A549 (cell line): Measurements from ENCODE around the gene TMEM139. TPM values are rescaled to one million over a fixed set of nuclear protein-coding genes. Genes with fewer than 3 reads are reported as not detected.

ENCODE experiments used
- ATAC-seq, 2 experiments: fragments of 200-7000 bp in 1 of 2; fragments of >200 bp in 1 of 2; cut with Nextera tagmentation in 1 of 2; cut with Tn5 transposase in 1 of 2; 3 replicates each; pipeline versions ENCODE4 v1.8.0 to v1.9.1; 2018 to 2020; ENCODE audit warnings: mild to moderate bottlenecking in 1 of 2, moderate library complexity in 1 of 2
- CTCF ChIA-PET: fragments of 300-600 bp; sonication (Branson Sonifier 250); formaldehyde crosslinking; extraction: SDS; loops from one replicate; lab custom pipeline; 2021; ENCODE audit warnings: antibody characterized with exemption, inconsistent platforms; lab: Yijun Ruan, JAX
- POLR2A ChIA-PET: fragments of 350-600 bp; formaldehyde crosslinking; extraction: SDS; loops from one replicate; lab custom pipeline; 2021; ENCODE audit warnings: antibody characterized with exemption, inconsistent platforms; lab: Yijun Ruan, JAX
- DNase-seq, 2 experiments: peaks; one replicate each; pipeline versions ENCODE4 v3.0.0 to v3.0.0-alpha.2; 2011 to 2016; ENCODE audit warnings: low read depth in 1 of 2, low spot score in 1 of 2
- FAIRE-seq: peaks from 2 replicates; lab custom pipeline; 2011; peaks lifted over from hg19 to GRCh38; lab: Jason Lieb, UNC
- H3K27ac ChIP-seq, 2 experiments: fragments of >200 bp; sonication (Bioruptor Twin); formaldehyde crosslinking; 3 replicates each; pipeline ENCODE4 v1.5.1; 2016 to 2017
- H3K4me1 ChIP-seq: fragments of >200 bp; sonication (Bioruptor Twin); formaldehyde crosslinking; 3 replicates; pipeline ENCODE4 v1.6.1; 2016
- H3K4me2 ChIP-seq: fragments of >200 bp; sonication (Bioruptor Twin); formaldehyde crosslinking; 3 replicates; pipeline ENCODE4 v1.6.1; 2016
- H3K4me3 ChIP-seq: fragments of >200 bp; sonication (Bioruptor Twin); formaldehyde crosslinking; 3 replicates; pipeline ENCODE4 v1.5.1; 2016
- H3K9me3 ChIP-seq: fragments of >200 bp; sonication (Bioruptor Twin); formaldehyde crosslinking; 3 replicates; pipeline ENCODE4 v1.6.1; 2016
- BHLHE40 ChIP-seq: IDR thresholded peaks from 2 replicates; pipeline ENCODE4 v1.6.1; 2012; ENCODE audit warnings: low read depth, low read length, inconsistent platforms
- CEBPB ChIP-seq, 2 experiments: fragments of >200 bp in 1 of 2; sonication (Bioruptor Twin) in 1 of 2; formaldehyde crosslinking in 1 of 2; IDR thresholded peaks; 2 replicates each; pipeline ENCODE4 v1.6.1; 2012 to 2016
- CTCF ChIP-seq: fragments of >200 bp; sonication (Bioruptor Twin); formaldehyde crosslinking; IDR thresholded peaks from 3 replicates; pipeline ENCODE4 v1.5.1; 2016
- FOSL2 ChIP-seq, 2 experiments: fragments of 450-650 bp in 1 of 2; fragments of >200 bp in 1 of 2; sonication (Bioruptor Twin) in 1 of 2; formaldehyde crosslinking; IDR thresholded peaks; 2 replicates each; pipeline versions ENCODE4 v1.5.0 to v1.6.1; 2016 to 2020; ENCODE audit warnings: mild to moderate bottlenecking in 1 of 2, moderate library complexity in 1 of 2
- GATA3 ChIP-seq: IDR thresholded peaks from 2 replicates; pipeline ENCODE4 v1.6.1; 2012; ENCODE audit warnings: borderline replicate concordance
- HDAC2 ChIP-seq: fragments of 200-600 bp; sonication (generic); IDR thresholded peaks from 2 replicates; pipeline ENCODE4 v1.6.1; 2016
- HOXB5 ChIP-seq: fragments of 250-450 bp; sonication (Bioruptor Pico); IDR thresholded peaks from 2 replicates; pipeline ENCODE4 v1.5.0; 2020; ENCODE audit warnings: mild to moderate bottlenecking, moderate library complexity
- KDM5A ChIP-seq: fragments of 200-600 bp; sonication (generic); IDR thresholded peaks from 2 replicates; pipeline ENCODE4 v1.6.1; 2016; ENCODE audit warnings: antibody characterized with exemption, mild to moderate bottlenecking
- MAFK ChIP-seq: fragments of 450-650 bp; IDR thresholded peaks from 2 replicates; pipeline ENCODE4 v1.6.1; 2014; ENCODE audit not compliant: partially characterized antibody
- MAZ ChIP-seq: fragments of 150-350 bp; IDR thresholded peaks from 2 replicates; pipeline ENCODE4 v1.6.1; 2014; ENCODE audit warnings: antibody characterized with exemption, low read depth, low read length, borderline replicate concordance
- POLR2A ChIP-seq: IDR thresholded peaks from 2 replicates; pipeline ENCODE4 v1.6.1; 2012; ENCODE audit warnings: mild to moderate bottlenecking, low read length
- POLR2AphosphoS2 ChIP-seq: conservative IDR thresholded peaks from 2 replicates; pipeline ENCODE4 v1.6.1; 2012; ENCODE audit warnings: low read length, improper control_type of control experiment, inconsistent platforms
- TP53 ChIP-seq: fragments of 250-450 bp; sonication (Bioruptor Pico); IDR thresholded peaks from 2 replicates; pipeline ENCODE4 v1.5.0; 2021; ENCODE audit warnings: mild to moderate bottlenecking, moderate library complexity
- WGBS: methylation state at CpG from one replicate; pipeline ENCODE4 v1.1.6; 2017; ENCODE audit errors: missing lambda C conversion rate; 5-methylcytosine and 5-hydroxymethylcytosine counted together
- polyA plus RNA-seq, 4 experiments: library from polyadenylated mRNA; depleted of rRNA in 3 of 4; stranded (reverse); fragments of >200 nt; fragmentation: RNase III in 1 of 4; extraction: RNeasy Plus Mini Kit Qiagen cat#74134 plus additional on column Dnase treatment in 1 of 4; gene quantifications; 2 replicates in 3 of 4; 3 replicates in 1 of 4; pipeline ENCODE4 v1.2.3, GENCODE V29; 2011 to 2017
- small RNA-seq, 6 experiments: library from RNA; depleted of rRNA; stranded (forward); fragments of <200 nt; gene quantifications; one replicate each; pipeline ENCODE3, GENCODE V24; 2012

TMEM139 gene
- polyA plus RNA-seq, 2 of the 4 experiments (the other 2 are of a cell fraction), result 0.37 to 0.65 TPM

DNA sequence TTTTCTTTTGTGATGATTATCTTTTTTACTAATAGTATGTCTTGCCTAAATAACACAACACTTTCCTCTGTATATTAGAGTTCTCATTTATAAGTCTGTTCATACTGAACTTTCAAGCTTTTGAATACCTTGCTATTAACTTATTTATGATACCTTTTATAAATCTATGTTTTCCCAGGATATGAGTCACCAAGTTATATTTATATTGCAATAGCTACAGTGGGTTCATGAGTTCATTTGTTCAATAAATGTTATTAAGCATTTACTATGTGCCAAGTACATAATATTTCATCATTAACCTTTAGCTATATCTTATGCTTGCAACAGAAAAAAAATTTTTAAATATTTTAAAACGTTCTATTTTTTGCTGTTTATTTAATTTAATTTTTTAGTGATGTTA lies 49.5 kb downstream of the TMEM139 start:
- WGBS, result 0% methylated on average over 1 of the region's 1 CpG

DNA sequence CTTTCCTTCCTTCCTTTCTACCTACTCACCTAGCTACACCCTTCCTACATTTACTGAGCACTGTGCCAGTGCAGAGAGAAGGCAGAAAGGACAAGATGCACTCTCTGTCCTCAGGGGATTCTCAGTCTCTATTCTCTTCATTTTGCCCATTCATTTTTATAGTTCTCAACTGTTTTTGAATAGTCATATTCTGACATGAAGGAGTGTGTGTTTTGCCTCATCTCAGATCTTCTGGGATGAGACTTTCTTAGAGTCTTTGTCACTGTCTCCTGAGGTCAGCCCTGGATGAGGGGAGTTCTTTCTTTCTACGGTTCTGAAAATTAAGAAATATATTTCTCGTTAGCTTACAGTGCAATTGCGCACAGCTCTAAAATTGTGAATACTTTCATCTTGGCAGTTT lies 52.5 kb downstream of the TMEM139 start:
- H3K4me3 ChIP-seq, result no peak overlapping the region
- peaks cover 15% of the 10 kb centered on the region for H3K4me1 ChIP-seq
- POLR2A ChIA-PET, result no interaction called here
- 89% methylated on average over 3 of the region's 3 CpGs for WGBS
- TF ChIP-seq GATA3 (no peak), POLR2A (no peak), HOXB5 (CRISPR knock-in tag) (no peak), CEBPB (IDR thresholded peaks at IDR 0.05) (no peak), MAZ (no peak), TP53 (no peak), KDM5A (no peak), MAFK (no peak), BHLHE40 (no peak), HDAC2 (no peak), CTCF (no peak), FOSL2 (IDR thresholded peaks at IDR 0.05) (no peak), FOSL2 (CRISPR knock-in tag; IDR thresholded peaks at IDR 0.05) (no peak)
- H3K9me3 ChIP-seq, result no peaks in the 10 kb centered on the region
- CTCF ChIA-PET, result interaction anchor here (1.0 to 2.9 kb wide), 4 partner anchors 8 to 79 kb away, joined by 3 to 14 read pairs (median 6); no protein-coding TSS in a partner anchor
- ATAC-seq (peak in 1 of 2 experiments; percentile 29; a peak in 1 of 6 replicates), DNase-seq (no peak), FAIRE-seq (no peak)
- H3K27ac ChIP-seq, result no peak overlapping the region
- H3K4me2 ChIP-seq, result no peak overlapping the region

More for the DNA sequence above, 49.5 kb downstream of the TMEM139 start:
- Histone ChIP-seq H3K4me3 (no peak overlapping the region), H3K27ac (no peak overlapping the region; a peak in 1 of 6 replicates), H3K4me2 (peak overlapping the region; percentile 56), H3K4me1 (peaks cover 31% of the 10 kb centered on the region), H3K9me3 (no peaks in the 10 kb centered on the region)
- CTCF ChIA-PET, result interaction anchor here (0.7 to 1.4 kb wide), 4 partner anchors 26 to 156 kb away, joined by 3 to 5 read pairs (median 4); no protein-coding TSS in a partner anchor
- POLR2A ChIA-PET, result no interaction called here
- FAIRE-seq (no peak), ATAC-seq (no peak), DNase-seq (no peak)
- no peak for TF ChIP-seq FOSL2 (IDR thresholded peaks at IDR 0.05)
- TF ChIP-seq FOSL2 (CRISPR knock-in tag; IDR thresholded peaks at IDR 0.05), result peak; percentile 64
- TF ChIP-seq POLR2AphosphoS2, result no peak
- TF ChIP-seq CTCF, result no peak

Small RNA genes lying within 50 kb of the gene (small RNA-seq; reads per million reads assigned to genes)
- gene RN7SL481P (0 to 0.29 (median 0) reads per million in 6 experiments), gene RN7SL535P (0 reads per million in 6 experiments)

Other genes with a start within 250 kb of the TMEM139 start
- not detected in 2 replicates for gene OR6V1, start 232.6 kb upstream of the TMEM139 start, polyA plus RNA-seq (2011; rRNA removed)
- gene OR6V1, start 232.6 kb upstream of the TMEM139 start, polyA plus RNA-seq (2017; fragmentation: RNase III; extraction: RNeasy Plus Mini Kit Qiagen cat#74134 plus additional on column Dnase treatment), result not detected in 3 replicates
- gene PIP, start 152.9 kb upstream of the TMEM139 start, polyA plus RNA-seq (2011; rRNA removed), result 0.14 TPM in 1 of 2 replicates, not detected in the other
- gene PIP, start 152.9 kb upstream of the TMEM139 start, polyA plus RNA-seq (2017; fragmentation: RNase III; extraction: RNeasy Plus Mini Kit Qiagen cat#74134 plus additional on column Dnase treatment), result not detected in 3 replicates
- gene TAS2R39, start 101.5 kb upstream of the TMEM139 start, polyA plus RNA-seq (2011; rRNA removed), result not detected in 2 replicates
- gene TAS2R39, start 101.5 kb upstream of the TMEM139 start, polyA plus RNA-seq (2017; fragmentation: RNase III; extraction: RNeasy Plus Mini Kit Qiagen cat#74134 plus additional on column Dnase treatment), result not detected in 3 replicates
- not detected in 2 replicates for gene TAS2R40, start 62.9 kb upstream of the TMEM139 start, polyA plus RNA-seq (2011; rRNA removed)
- not detected in 3 replicates for gene TAS2R40, start 62.9 kb upstream of the TMEM139 start, polyA plus RNA-seq (2017; fragmentation: RNase III; extraction: RNeasy Plus Mini Kit Qiagen cat#74134 plus additional on column Dnase treatment)
- gene GSTK1, start 21.5 kb upstream of the TMEM139 start, polyA plus RNA-seq (2011; rRNA removed), result 76.6 and 96.5 TPM in 2 replicates
- 80.8 to 92.9 TPM (median 91.5 TPM) in 3 replicates for gene GSTK1, start 21.5 kb upstream of the TMEM139 start, polyA plus RNA-seq (2017; fragmentation: RNase III; extraction: RNeasy Plus Mini Kit Qiagen cat#74134 plus additional on column Dnase treatment)
- 24.6 and 26.0 TPM in 2 replicates for gene CASP2, start 3.4 kb downstream of the TMEM139 start, polyA plus RNA-seq (2011; rRNA removed)
- gene CASP2, start 3.4 kb downstream of the TMEM139 start, polyA plus RNA-seq (2017; fragmentation: RNase III; extraction: RNeasy Plus Mini Kit Qiagen cat#74134 plus additional on column Dnase treatment), result 17.7 to 19.9 TPM (median 18.7 TPM) in 3 replicates
- 0.08 TPM in 1 of 2 replicates, not detected in the other for gene CLCN1, start 31.2 kb downstream of the TMEM139 start, polyA plus RNA-seq (2011; rRNA removed)
- 0.03 TPM in 1 of 3 replicates, not detected in the others for gene CLCN1, start 31.2 kb downstream of the TMEM139 start, polyA plus RNA-seq (2017; fragmentation: RNase III; extraction: RNeasy Plus Mini Kit Qiagen cat#74134 plus additional on column Dnase treatment)
- gene FAM131B, start 77.8 kb downstream of the TMEM139 start, polyA plus RNA-seq (2011; rRNA removed), result 0.52 and 0.78 TPM in 2 replicates
- 0.16 to 0.32 TPM (median 0.19 TPM) in 3 replicates for gene FAM131B, start 77.8 kb downstream of the TMEM139 start, polyA plus RNA-seq (2017; fragmentation: RNase III; extraction: RNeasy Plus Mini Kit Qiagen cat#74134 plus additional on column Dnase treatment)
- gene ZYX, start 96.4 kb downstream of the TMEM139 start, polyA plus RNA-seq (2011; rRNA removed), result 13.3 and 24.5 TPM in 2 replicates
- 109 to 124 TPM (median 119 TPM) in 3 replicates for gene ZYX, start 96.4 kb downstream of the TMEM139 start, polyA plus RNA-seq (2017; fragmentation: RNase III; extraction: RNeasy Plus Mini Kit Qiagen cat#74134 plus additional on column Dnase treatment)
- not detected in 2 replicates for gene EPHA1, start 123.9 kb downstream of the TMEM139 start, polyA plus RNA-seq (2011; rRNA removed)
- not detected in 3 replicates for gene EPHA1, start 123.9 kb downstream of the TMEM139 start, polyA plus RNA-seq (2017; fragmentation: RNase III; extraction: RNeasy Plus Mini Kit Qiagen cat#74134 plus additional on column Dnase treatment)
- not detected in 2 replicates for gene TAS2R60, start 158.5 kb downstream of the TMEM139 start, polyA plus RNA-seq (2011; rRNA removed)
- gene TAS2R60, start 158.5 kb downstream of the TMEM139 start, polyA plus RNA-seq (2017; fragmentation: RNase III; extraction: RNeasy Plus Mini Kit Qiagen cat#74134 plus additional on column Dnase treatment), result not detected in 3 replicates
- gene TAS2R41, start 192.9 kb downstream of the TMEM139 start, polyA plus RNA-seq (2011; rRNA removed), result not detected in 2 replicates
- gene TAS2R41, start 192.9 kb downstream of the TMEM139 start, polyA plus RNA-seq (2017; fragmentation: RNase III; extraction: RNeasy Plus Mini Kit Qiagen cat#74134 plus additional on column Dnase treatment), result not detected in 3 replicates